HEK293 (cell line): ENCODE data around the gene LCOR.

Experiments
- CTCF ChIA-PET: fragments of 350-600 bp; formaldehyde crosslinking; extraction: SDS; loops from one replicate; lab custom pipeline; 2021; ENCODE audit warnings: antibody characterized with exemption; lab: Yijun Ruan, JAX
- POLR2A ChIA-PET: fragments of 300-600 bp; formaldehyde crosslinking; extraction: SDS; loops from one replicate; lab custom pipeline; 2020; ENCODE audit warnings: antibody characterized with exemption, inconsistent platforms; lab: Yijun Ruan, JAX
- H3K27ac ChIP-seq: fragments of 200-500 bp; sonication (Bioruptor generic); 2 replicates; pipeline ENCODE4 v1.5.1; 2014; ENCODE audit warnings: low read depth, low read length, control low read depth, inconsistent platforms; ENCODE audit errors: extremely low read depth
- H3K36me3 ChIP-seq, 2 experiments: fragments of 200-500 bp in 1 of 2; sonication (Bioruptor generic) in 1 of 2; 1 replicate in 1 of 2; 2 replicates in 1 of 2; pipeline ENCODE4 v1.5.1; 2014 to 2017; ENCODE audit warnings: inconsistent platforms in 2 of 2, low read length in 2 of 2; ENCODE audit not compliant: control insufficient read depth in 2 of 2, insufficient read depth in 1 of 2
- H3K4me1 ChIP-seq: fragments of 200-500 bp; sonication (Bioruptor generic); 2 replicates; pipeline ENCODE4 v1.5.1; 2014; ENCODE audit warnings: mild to moderate bottlenecking, low read length, inconsistent platforms; ENCODE audit not compliant: control insufficient read depth, insufficient read depth
- H3K4me3 ChIP-seq: 2 replicates; pipeline ENCODE4 v1.5.1; 2011; ENCODE audit warnings: low read depth, mild to moderate bottlenecking, control low read depth, low read length, moderate library complexity
- H3K9me3 ChIP-seq: fragments of 200-500 bp; sonication (Bioruptor generic); 2 replicates; pipeline ENCODE4 v1.5.1; 2014; ENCODE audit warnings: low read depth, low read length, inconsistent platforms; ENCODE audit not compliant: control insufficient read depth, insufficient read depth
- ATF2 ChIP-seq: fragments of 450-650 bp; formaldehyde crosslinking; IDR thresholded peaks from 2 replicates; pipeline ENCODE4 v1.5.1; 2016; ENCODE audit warnings: missing biosample characterization, missing genetic modification characterization, low read depth
- GLIS1 ChIP-seq: fragments of 450-650 bp; formaldehyde crosslinking; IDR thresholded peaks from 2 replicates; pipeline ENCODE4 v1.5.1; 2016; ENCODE audit warnings: missing biosample characterization, missing genetic modification characterization
- HOXC10 ChIP-seq: sonication (generic); formaldehyde crosslinking; IDR thresholded peaks from 2 replicates; pipeline ENCODE4 v1.8.1; 2023; ENCODE audit warnings: mild to moderate bottlenecking, missing genetic modification reagents
- KLF17 ChIP-seq: fragments of 450-650 bp; formaldehyde crosslinking; IDR thresholded peaks from 2 replicates; pipeline ENCODE4 v1.5.1; 2016; ENCODE audit warnings: missing biosample characterization, missing genetic modification characterization
- KLF9 ChIP-seq: fragments of 450-650 bp; formaldehyde crosslinking; IDR thresholded peaks from 2 replicates; pipeline ENCODE4 v1.5.1; 2016; ENCODE audit warnings: missing biosample characterization, missing genetic modification characterization, low read depth
- PRDM1 ChIP-seq: fragments of 450-650 bp; formaldehyde crosslinking; IDR thresholded peaks from 2 replicates; pipeline ENCODE4; 2016; ENCODE audit warnings: missing biosample characterization, missing genetic modification characterization
- SCRT2 ChIP-seq: fragments of 450-650 bp; formaldehyde crosslinking; IDR thresholded peaks from 2 replicates; pipeline ENCODE4 v1.5.1; 2016; ENCODE audit warnings: missing biosample characterization, missing genetic modification characterization
- YY2 ChIP-seq: fragments of 450-650 bp; formaldehyde crosslinking; IDR thresholded peaks from 2 replicates; pipeline ENCODE4 v1.5.1; 2016; ENCODE audit warnings: missing biosample characterization, missing genetic modification characterization
- ZBTB17 ChIP-seq: fragments of 450-650 bp; formaldehyde crosslinking; IDR thresholded peaks from 2 replicates; pipeline ENCODE4 v1.5.1; 2016; ENCODE audit warnings: missing biosample characterization, missing genetic modification characterization
- ZBTB20 ChIP-seq: fragments of 450-650 bp; formaldehyde crosslinking; IDR thresholded peaks from 2 replicates; pipeline ENCODE4 v1.5.1; 2016; ENCODE audit warnings: missing biosample characterization, missing genetic modification characterization
- ZNF10 ChIP-seq: fragments of 450-650 bp; formaldehyde crosslinking; IDR thresholded peaks from 2 replicates; pipeline ENCODE4 v1.5.1; 2017; ENCODE audit warnings: missing biosample characterization, missing genetic modification characterization
- ZNF140 ChIP-seq: fragments of 450-650 bp; formaldehyde crosslinking; IDR thresholded peaks from 2 replicates; pipeline ENCODE4 v1.5.1; 2016; ENCODE audit warnings: missing biosample characterization, missing genetic modification characterization
- ZNF2 ChIP-seq: fragments of 450-650 bp; formaldehyde crosslinking; IDR thresholded peaks from 2 replicates; pipeline ENCODE4 v1.5.1; 2016; ENCODE audit warnings: missing biosample characterization, missing genetic modification characterization
- ZNF211 ChIP-seq: fragments of 450-650 bp; formaldehyde crosslinking; IDR thresholded peaks from 2 replicates; pipeline ENCODE4 v1.5.1; 2016; ENCODE audit warnings: low read depth, missing biosample characterization, missing genetic modification characterization
- ZNF23 ChIP-seq: fragments of 450-650 bp; formaldehyde crosslinking; IDR thresholded peaks from 2 replicates; pipeline ENCODE4 v1.5.1; 2016; ENCODE audit warnings: missing biosample characterization, missing genetic modification characterization, borderline replicate concordance
- ZNF26 ChIP-seq: fragments of 450-650 bp; formaldehyde crosslinking; IDR thresholded peaks from 2 replicates; pipeline ENCODE4 v1.5.1; 2016; ENCODE audit warnings: missing biosample characterization, missing genetic modification characterization
- ZNF292 ChIP-seq: fragments of 450-650 bp; formaldehyde crosslinking; IDR thresholded peaks from 2 replicates; pipeline ENCODE4 v1.5.1; 2016; ENCODE audit warnings: low read depth, missing biosample characterization, missing genetic modification characterization, borderline replicate concordance
- ZNF302 ChIP-seq: fragments of 450-650 bp; formaldehyde crosslinking; IDR thresholded peaks from 2 replicates; pipeline ENCODE4 v1.5.1; 2016; ENCODE audit warnings: missing biosample characterization, missing genetic modification characterization, low read depth
- ZNF530 ChIP-seq: fragments of 450-650 bp; formaldehyde crosslinking; IDR thresholded peaks from 2 replicates; pipeline ENCODE4 v1.5.1; 2016; ENCODE audit warnings: low read depth, missing biosample characterization, missing genetic modification characterization
- ZNF560 ChIP-seq: fragments of 450-650 bp; formaldehyde crosslinking; IDR thresholded peaks from 2 replicates; pipeline ENCODE4 v1.5.1; 2017; ENCODE audit warnings: missing biosample characterization, missing genetic modification characterization, borderline replicate concordance
- ZNF600 ChIP-seq: fragments of 450-650 bp; formaldehyde crosslinking; IDR thresholded peaks from 2 replicates; pipeline ENCODE4 v1.5.1; 2016; ENCODE audit warnings: missing biosample characterization, missing genetic modification characterization
- ZNF677 ChIP-seq: fragments of 450-650 bp; IDR thresholded peaks from 2 replicates; pipeline ENCODE4 v1.5.0; 2018; ENCODE audit warnings: missing biosample characterization, mild to moderate bottlenecking, missing genetic modification characterization, moderate library complexity
- ZNF747 ChIP-seq: fragments of 450-650 bp; formaldehyde crosslinking; IDR thresholded peaks from 2 replicates; pipeline ENCODE4 v1.5.1; 2016; ENCODE audit warnings: missing biosample characterization, missing genetic modification characterization
- ZNF777 ChIP-seq: fragments of 450-650 bp; formaldehyde crosslinking; IDR thresholded peaks from 2 replicates; pipeline ENCODE4 v1.5.1; 2017; ENCODE audit warnings: missing biosample characterization, missing genetic modification characterization, borderline replicate concordance
- ZSCAN5A ChIP-seq: fragments of 450-650 bp; formaldehyde crosslinking; IDR thresholded peaks from 2 replicates; pipeline ENCODE4 v1.5.1; 2016; ENCODE audit warnings: missing biosample characterization, missing genetic modification characterization

The LCOR gene

GRCh38 chr10:96835899-96836298 lies 3.8 kb downstream of the LCOR start:
- TF ChIP-seq GLIS1 (tag by site-specific recombination): no peak
- no peak for TF ChIP-seq ZNF23 (tag by site-specific recombination)
- TF ChIP-seq PRDM1: peak; percentile 15; the same call in 1 of the 2 replicates
- TF ChIP-seq ZNF530 (tag by site-specific recombination): no peak
- TF ChIP-seq ZNF2 (tag by site-specific recombination): no peak
- TF ChIP-seq ATF2 (tag by site-specific recombination): peak; percentile 44; the same call in 1 of the 2 replicates
- TF ChIP-seq ZNF10: no peak
- TF ChIP-seq ZBTB17: 0 out of 2 replicates have a peak, but pooled peaks have one; percentile 30
- no peak for TF ChIP-seq ZNF302
- TF ChIP-seq, all 188 proteins: peak for 3
- no peak overlapping the region for H3K4me3 ChIP-seq
- POLR2A ChIA-PET: no interaction called here
- H3K4me1 ChIP-seq: peaks cover 7% of the 10 kb centered on the region
- no peaks in the 10 kb centered on the region for H3K9me3 ChIP-seq
- no peak overlapping the region for H3K27ac ChIP-seq
- CTCF ChIA-PET: interaction anchor here (0.5 kb wide), 1 partner anchor 180 kb away, joined by 3 read pairs; no protein-coding TSS in a partner anchor
- no peaks in the 10 kb centered on the region for H3K36me3 ChIP-seq

- no peaks in the 10 kb centered on the region; a peak in 1 of 3 replicates for H3K36me3 ChIP-seq
- H3K9me3 ChIP-seq: no peaks in the 10 kb centered on the region
- H3K27ac ChIP-seq: no peak overlapping the region
- POLR2A ChIA-PET: no interaction called here
- H3K4me1 ChIP-seq: peaks cover 13% of the 10 kb centered on the region
- H3K4me3 ChIP-seq: no peak overlapping the region
- TF ChIP-seq ZNF10 (peak; percentile 95), ZBTB17 (no peak)
- TF ChIP-seq, all 188 proteins: peak for 1
- CTCF ChIA-PET: interaction anchor here (1.1 kb wide), 1 partner anchor 325 kb away, joined by 3 read pairs; the partner anchor contains the start of gene TLL2
These were observed 6.4 kb downstream of the LCOR start for GRCh38 chr10:96838529-96838928.

GRCh38 chr10:96840841-96841518 lies 8.9 kb downstream of the LCOR start:
- Histone ChIP-seq H3K4me1 (peaks cover 13% of the 10 kb centered on the region), H3K36me3 (no peaks in the 10 kb centered on the region; a peak in 1 of 3 replicates), H3K9me3 (no peaks in the 10 kb centered on the region), H3K27ac (no peak overlapping the region), H3K4me3 (no peak overlapping the region)
- CTCF ChIA-PET: no interaction called here
- POLR2A ChIA-PET: interaction anchor here (0.6 kb wide), 2 partner anchors 176 to 483 kb away, joined by 4 read pairs; no protein-coding TSS in a partner anchor
- TF ChIP-seq ZNF600 (peak; percentile 94), ZBTB20 (tag by site-specific recombination) (no peak), ZNF777 (tag by site-specific recombination) (no peak), SCRT2 (no peak), ZNF211 (tag by site-specific recombination) (no peak), ZNF26 (no peak), KLF17 (tag by site-specific recombination) (no peak; the same call in 1 of the 2 replicates), ZNF140 (tag by site-specific recombination) (no peak), ZNF747 (tag by site-specific recombination) (no peak), GLIS1 (tag by site-specific recombination) (peak; percentile 93), PRDM1 (peak; percentile 79), ZNF292 (no peak), ZNF677 (tag by site-specific recombination) (no peak), ZNF560 (tag by site-specific recombination) (no peak), ZSCAN5A (no peak), YY2 (tag by site-specific recombination) (no peak), HOXC10 (CRISPR knock-in tag) (no peak), ZNF23 (tag by site-specific recombination) (no peak), KLF9 (tag by site-specific recombination) (no peak)
